Loucy (cell line): Measurements from ENCODE around the gene ZBTB7B.

ENCODE experiments used
- H2AFZ ChIP-seq: fragments of 200-600 bp; sonication (generic); 2 replicates; pipeline ENCODE4 v1.6.0; 2016; ENCODE audit warnings: antibody characterized with exemption, mild to moderate bottlenecking, low read length, moderate library complexity
- H3F3A ChIP-seq: fragments of 200-600 bp; 2 replicates; pipeline ENCODE4 v1.6.0; 2016; ENCODE audit warnings: antibody characterized with exemption, low read depth, mild to moderate bottlenecking
- H3K27me3 ChIP-seq: fragments of 200-600 bp; sonication (generic); 2 replicates; pipeline ENCODE4 v1.6.1; 2014; ENCODE audit warnings: low read length, mild to moderate bottlenecking; ENCODE audit not compliant: insufficient read depth, poor library complexity, severe bottlenecking
- H3K36me3 ChIP-seq: fragments of 200-600 bp; sonication (generic); 2 replicates; pipeline ENCODE4 v1.6.1; 2016; ENCODE audit warnings: low read length; ENCODE audit not compliant: insufficient read depth
- H3K4me1 ChIP-seq: fragments of 200-600 bp; sonication (generic); 2 replicates; pipeline ENCODE4 v1.5.1; 2014; ENCODE audit warnings: low read length, mild to moderate bottlenecking; ENCODE audit not compliant: insufficient read depth, poor library complexity, severe bottlenecking
- H3K4me2 ChIP-seq: fragments of 200-600 bp; sonication (generic); 2 replicates; pipeline ENCODE4 v1.6.0; 2014; ENCODE audit warnings: antibody characterized with exemption, low read length, low read depth, mild to moderate bottlenecking; ENCODE audit not compliant: poor library complexity, severe bottlenecking
- H3K4me3 ChIP-seq: fragments of 200-600 bp; sonication (generic); 2 replicates; pipeline ENCODE4 v1.5.1; 2014; ENCODE audit warnings: low read length, mild to moderate bottlenecking, mixed read lengths; ENCODE audit not compliant: poor library complexity, severe bottlenecking
- H3K79me2 ChIP-seq: fragments of 200-600 bp; sonication (generic); 2 replicates; pipeline ENCODE4 v1.6.1; 2014; ENCODE audit warnings: low read length; ENCODE audit not compliant: insufficient read depth
- H3K9ac ChIP-seq: fragments of 200-600 bp; sonication (generic); 2 replicates; pipeline ENCODE4 v1.6.0; 2014; ENCODE audit warnings: mild to moderate bottlenecking, low read depth, low read length, moderate library complexity; ENCODE audit not compliant: poor library complexity, severe bottlenecking
- H3K9me2 ChIP-seq: fragments of 200-600 bp; sonication (generic); replicated peaks from 2 replicates; pipeline ENCODE4 v1.6.1; 2016; ENCODE audit warnings: low read depth, low read length, mixed read lengths
- H3K9me3 ChIP-seq: fragments of 200-600 bp; sonication (generic); 2 replicates; pipeline ENCODE4 v1.6.1; 2014; ENCODE audit warnings: mild to moderate bottlenecking, antibody characterized with exemption, low read length, low read depth; ENCODE audit not compliant: insufficient read depth
- H4K20me1 ChIP-seq: fragments of 200-600 bp; sonication (generic); 2 replicates; pipeline ENCODE4 v1.6.0; 2014; ENCODE audit warnings: antibody characterized with exemption, low read length, mild to moderate bottlenecking; ENCODE audit not compliant: insufficient read depth, poor library complexity, severe bottlenecking
- CTCF ChIP-seq: fragments of 200-600 bp; sonication (generic); conservative IDR thresholded peaks from 2 replicates; pipeline ENCODE4 v1.5.1; 2014; ENCODE audit warnings: mild to moderate bottlenecking, antibody characterized with exemption, low read length
- EZH2phosphoT487 ChIP-seq: fragments of 200-600 bp; IDR thresholded peaks from 2 replicates; pipeline ENCODE4 v1.6.1; 2018; ENCODE audit warnings: antibody characterized with exemption, mild to moderate bottlenecking, moderate library complexity, borderline replicate concordance

ZBTB7B gene

GRCh38 chr1:155057788-155058211, 55.2 kb downstream of the ZBTB7B start:
- H3K4me3 ChIP-seq: no peak overlapping the region
- H3K9me3 ChIP-seq: no peaks in the 10 kb centered on the region
- no peaks in the 10 kb centered on the region for H4K20me1 ChIP-seq
- H3K4me1 ChIP-seq: peaks cover 25% of the 10 kb centered on the region
- H3K27me3 ChIP-seq: no peaks in the 10 kb centered on the region
- no peak overlapping the region for H3K4me2 ChIP-seq
- no peaks in the 10 kb centered on the region for H3F3A ChIP-seq
- H3K9ac ChIP-seq: no peak overlapping the region
- TF ChIP-seq EZH2phosphoT487 (no peak), CTCF (peak; percentile 25; the same call in 1 of the 2 replicates)
- no peaks in the 10 kb centered on the region for H3K36me3 ChIP-seq
- H2AFZ ChIP-seq: no peak overlapping the region
- no peaks in the 10 kb centered on the region for H3K9me2 ChIP-seq
- no peaks in the 10 kb centered on the region; the same call in 1 of the 2 replicates for H3K79me2 ChIP-seq

- Histone ChIP-seq H4K20me1 (peaks cover 12% of the 10 kb centered on the region), H3K9me2 (no peaks in the 10 kb centered on the region), H3K9ac (no peak overlapping the region), H3K4me3 (no peak overlapping the region), H3K9me3 (no peaks in the 10 kb centered on the region), H3K27me3 (no peaks in the 10 kb centered on the region), H3K79me2 (peaks cover 17% of the 10 kb centered on the region), H3K4me1 (peaks cover 31% of the 10 kb centered on the region), H2AFZ (no peak overlapping the region), H3F3A (no peaks in the 10 kb centered on the region), H3K36me3 (no peaks in the 10 kb centered on the region), H3K4me2 (no peak overlapping the region)
- TF ChIP-seq EZH2phosphoT487 (no peak), CTCF (no peak)
Observed at GRCh38 chr1:155060736-155061135, 58.1 kb downstream of the ZBTB7B start.

- peaks cover 24% of the 10 kb centered on the region for H3K79me2 ChIP-seq
- TF ChIP-seq EZH2phosphoT487: no peak
- TF ChIP-seq CTCF: peak; percentile 99
- no peaks in the 10 kb centered on the region for H3K9me3 ChIP-seq
- H3K4me1 ChIP-seq: peaks cover 34% of the 10 kb centered on the region
- no peaks in the 10 kb centered on the region for H3K27me3 ChIP-seq
- peaks cover 12% of the 10 kb centered on the region for H4K20me1 ChIP-seq
- no peaks in the 10 kb centered on the region for H3K36me3 ChIP-seq
- H3K4me2 ChIP-seq: peak overlapping the region; percentile 92
- no peaks in the 10 kb centered on the region for H3K9me2 ChIP-seq
- no peak overlapping the region for H2AFZ ChIP-seq
- peak overlapping the region; percentile 85 for H3K4me3 ChIP-seq
- H3K9ac ChIP-seq: peak overlapping the region; percentile 33
- H3F3A ChIP-seq: no peaks in the 10 kb centered on the region
Observed at GRCh38 chr1:155061381-155062150, 59.0 kb downstream of the ZBTB7B start.
